GM18499 (cell line): Measurements from ENCODE around the gene IQSEC2.

Experiments used
- ATAC-seq: cut with Tn5 transposase; IDR thresholded peaks from one replicate; pipeline ENCODE4 v1.9.1; 2021; ENCODE audit warnings: moderate number of reproducible peaks; ENCODE audit not compliant: insufficient read depth, unreplicated experiment

The IQSEC2 gene

DNA sequence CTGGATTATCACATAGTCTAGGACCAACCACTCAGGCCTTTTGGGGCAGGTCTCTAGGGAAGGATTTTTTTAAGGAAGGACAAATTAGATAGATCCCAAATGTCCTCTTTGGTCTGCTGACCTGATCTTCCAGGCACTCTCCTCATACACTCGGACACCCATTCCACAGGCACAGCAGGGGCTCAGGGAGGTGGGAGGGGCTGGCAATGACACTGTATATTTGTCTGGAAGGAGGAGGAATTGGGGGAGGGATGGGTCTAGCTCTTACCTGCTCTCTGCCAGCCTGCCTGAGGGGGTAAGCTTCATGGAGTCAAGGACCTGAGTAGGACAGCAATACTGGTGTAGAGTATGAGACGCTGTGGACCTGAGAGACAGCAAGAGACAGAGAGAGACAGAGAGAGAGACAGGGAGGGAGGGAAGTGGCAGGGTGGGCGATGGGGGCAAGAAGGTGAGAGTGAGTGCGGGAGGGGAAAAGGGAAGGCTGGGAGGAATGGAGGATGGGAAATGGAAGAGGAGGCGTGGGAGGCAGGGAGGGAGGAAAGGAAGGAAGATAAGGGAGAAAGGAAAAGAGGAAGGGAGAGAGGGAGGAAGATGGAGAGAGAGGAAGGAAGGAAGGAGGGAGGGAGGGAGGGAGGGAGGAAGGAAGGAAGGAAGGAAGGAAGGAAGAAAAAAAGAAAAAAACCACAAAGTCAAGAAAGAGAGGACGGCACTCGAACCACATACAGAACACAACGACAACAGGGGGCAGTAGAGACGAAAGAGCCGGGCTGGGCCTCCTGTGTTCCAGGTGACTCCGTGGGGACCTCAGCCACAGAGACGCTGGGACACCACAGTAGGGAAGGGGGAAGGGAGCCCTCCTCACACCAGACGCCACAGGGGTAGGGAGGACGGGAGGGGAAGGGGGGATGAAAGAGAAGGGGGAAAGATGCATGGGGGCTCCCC lies 1.8 kb downstream of the IQSEC2 start:
- ATAC-seq: no peak

GRCh38 chrX:53272808-53273337 lies 8.5 kb downstream of the IQSEC2 start:
- no peak for ATAC-seq

- no peak for ATAC-seq
Observed at GRCh38 chrX:53269536-53270107, 11.8 kb downstream of the IQSEC2 start.

GRCh38 chrX:53268173-53268572 lies 13.2 kb downstream of the IQSEC2 start:
- no peak for ATAC-seq

- no peak for ATAC-seq
Observed at GRCh38 chrX:53266914-53267313, 14.5 kb downstream of the IQSEC2 start.

GRCh38 chrX:53265771-53266574 lies 15.4 kb downstream of the IQSEC2 start:
- no peak for ATAC-seq

- no peak for ATAC-seq
Observed at GRCh38 chrX:53263597-53264094, 17.7 kb downstream of the IQSEC2 start.

DNA sequence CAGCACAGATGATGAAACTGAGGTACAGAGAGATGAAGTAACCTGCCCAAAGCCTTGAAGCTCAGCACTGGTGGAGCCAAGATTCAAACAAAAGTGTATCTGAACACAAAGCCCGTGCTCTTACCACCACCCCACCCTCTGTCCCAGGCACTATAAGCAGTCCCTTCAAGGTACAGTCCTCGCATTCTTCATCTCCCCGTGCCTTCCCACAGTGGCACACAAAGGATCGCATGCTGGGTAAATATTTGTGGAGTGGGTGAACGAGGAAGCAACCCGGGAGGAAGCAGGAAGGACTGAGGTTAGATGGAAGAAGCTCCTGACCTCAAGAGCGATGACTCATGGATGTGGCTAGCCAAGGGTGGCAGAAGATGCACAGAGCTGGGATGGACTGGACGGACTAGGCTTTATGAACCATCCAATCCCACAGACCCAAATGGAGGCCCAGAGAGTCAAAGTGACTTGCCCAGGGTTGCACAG lies 18.4 kb downstream of the IQSEC2 start:
- no peak for ATAC-seq

GRCh38 chrX:53262189-53262917 lies 19.0 kb downstream of the IQSEC2 start:
- no peak for ATAC-seq

DNA sequence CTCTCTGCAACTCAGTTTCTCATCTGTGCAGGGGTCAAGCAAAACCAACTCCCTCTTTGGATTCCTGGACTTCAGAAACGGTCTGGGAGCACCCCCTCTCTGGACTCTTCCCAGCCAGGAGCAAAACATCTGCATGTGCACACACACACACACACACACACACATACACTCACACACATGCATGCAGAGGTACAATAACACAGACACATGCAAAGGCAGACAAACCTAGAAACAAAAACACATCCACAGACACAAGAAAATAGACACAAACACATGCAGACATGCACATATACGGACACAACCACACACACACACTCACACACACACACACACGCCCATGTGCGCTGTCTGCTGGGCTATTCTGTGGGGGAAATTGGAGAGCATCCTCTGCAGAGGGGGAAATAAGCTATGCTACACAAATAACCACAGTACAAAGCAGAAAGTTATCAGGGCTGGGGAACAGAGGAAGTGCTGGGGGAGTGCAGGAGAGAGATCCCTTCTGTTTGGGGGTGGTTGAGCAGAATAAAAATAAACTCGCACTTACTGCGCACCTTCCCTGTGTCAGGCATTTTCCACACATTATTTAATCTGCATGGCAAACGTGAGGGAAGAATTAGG lies 19.9 kb downstream of the IQSEC2 start:
- no peak for ATAC-seq

DNA sequence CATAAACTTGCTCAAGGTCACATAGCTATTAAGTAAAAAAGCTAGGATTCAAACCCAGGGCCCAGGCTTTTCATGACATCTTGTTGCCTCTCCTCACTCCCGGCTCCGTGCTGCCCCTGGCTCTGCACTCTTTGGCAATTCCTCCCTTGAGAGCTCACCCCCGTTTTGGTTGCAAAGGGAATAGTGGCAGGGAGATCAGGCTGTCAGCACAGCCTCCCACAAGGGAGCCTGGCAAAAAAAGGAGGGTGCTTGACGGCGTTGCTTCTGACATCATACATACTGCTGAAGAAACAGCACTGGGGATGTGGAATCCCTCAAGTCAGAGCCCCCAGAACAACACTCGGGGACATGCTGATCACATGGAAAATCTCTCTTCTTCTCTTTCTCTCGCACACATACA lies 20.5 kb downstream of the IQSEC2 start:
- ATAC-seq: no peak

- ATAC-seq: no peak
Observed at GRCh38 chrX:53257670-53258423, 23.5 kb downstream of the IQSEC2 start.

DNA sequence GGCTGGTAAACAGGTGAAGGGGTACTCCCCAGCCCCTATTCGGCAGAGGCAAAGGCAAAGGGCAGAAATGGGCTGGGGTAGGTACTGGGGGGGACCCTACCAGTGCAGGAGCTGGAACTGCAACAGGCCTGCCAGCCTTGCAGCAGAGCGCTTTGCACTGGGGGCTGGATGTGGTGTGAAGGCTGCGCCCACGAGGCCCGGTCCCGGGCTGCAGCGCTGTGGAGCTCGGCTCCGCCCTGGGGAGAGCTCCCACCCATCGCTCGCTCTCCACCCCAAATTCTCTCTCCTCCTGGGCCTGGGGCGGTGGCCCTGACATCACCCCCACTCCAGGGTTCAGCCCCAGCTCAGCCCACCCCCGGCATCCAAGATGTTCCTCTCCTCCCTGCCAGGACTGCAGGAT lies 24.2 kb downstream of the IQSEC2 start:
- ATAC-seq: no peak

DNA sequence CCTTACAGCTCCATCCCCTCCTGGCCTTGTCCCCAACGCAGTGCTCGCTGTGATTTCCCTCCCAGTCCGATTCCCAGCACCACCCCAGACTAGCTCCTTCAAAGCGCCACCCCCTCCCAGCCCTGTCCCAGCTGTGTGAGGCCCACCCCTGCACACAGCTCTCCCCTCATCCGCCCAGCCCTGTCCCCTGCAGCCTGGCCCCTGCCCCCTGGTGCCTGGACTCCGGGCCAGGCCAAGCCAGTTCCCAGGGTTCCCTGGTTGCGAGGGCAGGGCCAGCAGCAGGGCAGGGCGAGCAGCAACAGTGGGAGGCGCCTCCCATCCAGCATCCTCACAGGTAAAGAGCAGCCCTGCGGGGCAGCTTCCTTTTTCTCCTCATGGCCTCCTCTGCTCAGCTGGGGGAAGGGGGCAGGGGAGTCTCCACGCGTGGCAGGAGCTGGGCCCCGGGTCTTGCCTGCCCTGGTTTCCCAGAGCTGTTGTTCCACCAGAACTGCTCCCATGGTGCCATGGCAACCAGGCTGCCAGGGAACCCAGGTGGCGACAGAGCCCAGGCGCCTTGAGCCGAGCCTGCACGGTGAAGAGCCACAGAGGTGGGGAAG lies 24.8 kb downstream of the IQSEC2 start:
- ATAC-seq: no peak

- ATAC-seq: no peak
Observed at GRCh38 chrX:53255738-53256191, 25.6 kb downstream of the IQSEC2 start.

DNA sequence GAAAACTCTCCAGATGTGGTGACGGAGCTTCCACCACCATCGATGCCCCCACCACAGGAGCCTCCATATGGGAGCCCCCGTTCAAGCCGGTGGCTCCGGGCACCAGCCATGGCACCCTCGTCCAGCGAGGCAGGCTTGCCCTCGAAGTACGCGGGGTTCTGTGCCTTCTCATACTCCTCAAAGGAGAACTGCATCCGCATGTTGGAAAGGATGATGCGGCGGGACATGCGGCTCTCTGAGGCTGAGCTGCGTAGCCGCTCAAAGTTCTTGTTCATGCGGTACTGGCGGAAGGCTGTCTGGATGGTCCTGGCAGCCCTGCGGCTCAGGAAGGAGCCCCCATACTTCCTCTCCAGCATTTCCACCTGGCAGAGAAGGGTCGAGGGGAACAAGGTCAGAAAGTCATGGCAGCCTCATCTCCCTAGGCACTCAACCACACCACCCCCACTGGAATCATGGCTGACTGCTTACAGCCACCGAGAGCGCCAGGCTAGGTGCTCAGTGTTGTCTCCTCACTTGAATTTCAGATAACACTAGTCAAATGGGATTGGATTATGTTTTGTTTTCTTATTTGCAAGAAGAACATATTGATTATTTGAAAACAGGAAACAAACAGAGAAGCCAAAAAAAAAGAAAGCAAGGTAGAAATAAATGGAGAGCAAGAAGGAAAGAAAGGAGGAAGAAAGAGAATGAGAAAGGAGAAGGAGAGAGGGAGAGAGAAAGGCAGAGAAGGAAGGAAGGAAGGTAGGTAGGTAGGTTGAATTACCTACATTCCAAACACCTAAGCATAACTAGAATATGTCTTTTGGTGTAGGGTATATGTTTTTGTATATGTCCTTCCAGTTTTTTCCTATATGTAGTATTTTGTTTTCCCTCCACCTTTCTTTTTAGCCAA lies 26.6 kb downstream of the IQSEC2 start:
- ATAC-seq: no peak
